Urothelium cell line (cell line): Measurements from ENCODE around the gene ACCSL.

Experiments
- DNase-seq: peaks from one replicate; pipeline ENCODE4 v3.0.0; 2011; ENCODE audit warnings: low spot score, mixed read lengths
- FAIRE-seq: peaks from 2 replicates; lab custom pipeline; 2011; peaks lifted over from hg19 to GRCh38; lab: Jason Lieb, UNC

ACCSL gene

DNA sequence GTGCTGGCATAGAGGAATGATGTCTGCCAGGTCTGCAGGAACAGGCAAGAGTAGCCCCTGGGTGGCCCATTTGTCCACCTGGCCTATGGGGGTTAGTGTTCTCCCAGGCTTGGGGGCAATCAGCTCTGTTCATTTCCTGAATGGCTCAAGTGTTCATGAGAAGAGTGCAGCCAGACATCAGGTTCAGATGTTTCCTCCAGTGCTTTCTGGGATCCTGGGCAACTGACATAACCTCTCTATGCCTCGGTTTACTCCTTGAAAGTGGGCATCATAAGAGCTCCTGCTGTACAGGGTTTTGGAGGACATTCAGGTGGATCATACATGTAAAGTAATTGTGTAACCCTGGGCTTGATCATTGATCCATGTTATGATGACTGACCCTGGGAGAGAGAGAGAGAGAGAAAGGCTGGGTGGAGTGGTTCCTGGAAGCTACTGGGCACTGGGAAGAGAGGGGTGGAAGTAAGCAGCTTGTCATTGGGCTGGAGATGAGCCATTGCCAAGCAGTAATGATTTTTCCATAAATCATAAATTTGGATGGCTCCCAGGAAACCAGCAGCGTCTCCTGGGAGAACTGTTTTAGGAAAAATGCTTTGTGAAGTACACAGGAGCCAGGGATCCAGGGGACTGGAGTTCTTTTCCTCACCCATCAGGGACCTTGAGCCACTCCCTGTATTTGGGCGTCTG lies 30.2 kb upstream of the ACCSL start:
- no peak for DNase-seq

GRCh38 chr11:44018127-44018521 lies 29.7 kb upstream of the ACCSL start:
- DNase-seq, result no peak
- no peak for FAIRE-seq

More for the DNA sequence above, 30.2 kb upstream of the ACCSL start:
- no peak for FAIRE-seq

- DNase-seq, result no peak
- FAIRE-seq, result no peak
Measured at GRCh38 chr11:44018829-44019228, 29.0 kb upstream of the ACCSL start.

DNA sequence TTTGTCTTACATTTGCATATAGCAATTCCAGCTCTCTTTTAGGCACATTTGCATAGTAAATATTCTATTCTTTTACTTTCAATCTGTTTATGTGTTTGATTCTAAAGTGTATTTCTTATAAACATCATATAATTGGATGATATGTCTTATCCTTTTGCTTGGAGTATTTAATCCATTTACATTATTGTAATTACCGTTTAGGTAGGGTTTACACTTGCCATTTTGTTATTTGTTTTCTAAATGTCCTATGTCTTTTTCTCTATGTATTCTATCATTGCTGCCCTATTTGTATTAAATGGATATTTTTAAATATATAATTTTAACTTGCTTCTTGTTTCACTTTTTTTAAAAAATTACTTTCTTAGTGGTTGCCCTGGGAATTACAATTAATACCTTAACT lies 22.8 kb upstream of the ACCSL start:
- FAIRE-seq, result no peak
- DNase-seq, result no peak

GRCh38 chr11:44025727-44026126 lies 22.1 kb upstream of the ACCSL start:
- DNase-seq, result no peak
- no peak for FAIRE-seq

GRCh38 chr11:44028401-44028800 lies 19.4 kb upstream of the ACCSL start:
- FAIRE-seq (no peak), DNase-seq (no peak)

GRCh38 chr11:44028816-44029506 lies 18.8 kb upstream of the ACCSL start:
- DNase-seq (no peak), FAIRE-seq (no peak)

DNA sequence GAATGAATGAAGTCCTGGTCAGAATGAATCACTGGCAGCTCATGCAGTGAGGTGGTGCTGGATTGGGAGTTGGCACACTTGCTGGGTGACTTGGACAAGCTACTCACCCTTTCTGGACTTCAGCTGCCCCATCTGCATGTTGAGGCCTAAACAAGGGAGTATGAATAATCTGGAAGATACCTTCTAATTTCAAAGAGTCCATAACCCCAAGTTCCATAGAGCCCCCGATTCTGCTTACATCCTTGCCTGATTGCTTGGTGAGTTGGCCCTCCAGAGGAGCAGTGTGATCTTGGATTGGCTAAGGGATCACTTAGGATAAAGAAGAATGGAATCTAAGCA lies 18.3 kb upstream of the ACCSL start:
- FAIRE-seq (no peak), DNase-seq (no peak)

- FAIRE-seq, result no peak
- DNase-seq, result no peak
Measured at GRCh38 chr11:44029977-44030911, 17.5 kb upstream of the ACCSL start.

DNA sequence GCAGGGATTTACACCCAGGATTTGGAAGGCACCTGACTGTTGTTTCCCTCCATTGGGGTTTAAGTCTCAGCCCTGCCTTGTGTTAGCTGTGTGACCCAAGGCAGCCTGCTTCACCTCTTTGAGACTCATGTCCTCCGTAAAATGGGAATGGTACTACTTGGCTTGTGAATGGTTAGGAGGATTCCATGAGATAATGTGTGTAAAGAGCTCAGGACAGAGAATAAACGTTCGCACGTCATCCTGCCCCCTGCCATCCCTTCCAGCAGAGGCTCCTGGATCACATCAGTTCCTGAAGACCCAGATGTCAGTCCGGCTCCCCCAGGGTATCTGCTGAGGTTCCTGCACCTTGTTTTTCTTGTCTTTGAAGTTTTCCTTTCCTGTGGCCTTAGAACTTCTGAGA lies 16.8 kb upstream of the ACCSL start:
- FAIRE-seq, result peak; percentile 52
- no peak for DNase-seq

- DNase-seq, result no peak
- no peak for FAIRE-seq
Measured at GRCh38 chr11:44031549-44031948, 16.2 kb upstream of the ACCSL start.

DNA sequence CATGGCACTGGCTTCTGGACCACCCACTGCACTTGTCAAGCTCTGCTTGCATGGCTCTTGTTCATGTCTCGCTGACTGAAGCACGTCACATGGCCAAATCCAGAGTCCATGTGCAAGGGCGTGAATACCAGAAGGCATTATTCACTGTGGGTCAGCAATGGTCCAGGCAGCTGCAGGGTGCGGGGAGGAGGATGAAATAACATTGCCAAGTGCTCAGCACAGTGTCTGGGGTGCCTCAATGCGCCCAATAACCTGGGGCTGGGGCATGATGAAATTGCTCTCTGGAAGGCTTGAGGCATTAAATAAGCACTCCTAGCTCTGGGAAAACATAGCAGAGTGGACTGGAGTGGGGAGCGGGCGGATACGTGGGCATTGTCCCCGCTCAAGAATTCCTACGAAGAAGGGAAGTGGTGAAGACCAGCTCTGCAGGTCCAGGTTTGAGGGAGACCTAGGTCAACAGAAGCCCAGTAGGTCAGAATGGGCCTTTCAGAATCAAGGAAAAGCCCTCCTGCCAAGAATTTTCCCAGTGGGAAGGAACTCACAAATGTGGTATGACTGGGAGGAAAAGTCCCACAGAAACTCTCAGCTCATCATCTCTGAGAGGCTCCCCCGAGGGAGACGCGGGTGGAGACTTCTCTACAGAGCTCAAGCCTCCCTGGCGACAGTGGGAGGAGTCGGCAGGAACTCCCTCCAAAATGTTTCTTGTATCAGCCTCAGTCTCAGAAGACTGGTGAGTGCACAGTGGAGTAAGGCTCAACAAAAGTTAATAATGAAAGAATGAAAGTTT lies 15.3 kb upstream of the ACCSL start:
- DNase-seq (no peak), FAIRE-seq (no peak)

GRCh38 chr11:44033411-44033850 lies 14.3 kb upstream of the ACCSL start:
- DNase-seq (no peak), FAIRE-seq (no peak)

DNA sequence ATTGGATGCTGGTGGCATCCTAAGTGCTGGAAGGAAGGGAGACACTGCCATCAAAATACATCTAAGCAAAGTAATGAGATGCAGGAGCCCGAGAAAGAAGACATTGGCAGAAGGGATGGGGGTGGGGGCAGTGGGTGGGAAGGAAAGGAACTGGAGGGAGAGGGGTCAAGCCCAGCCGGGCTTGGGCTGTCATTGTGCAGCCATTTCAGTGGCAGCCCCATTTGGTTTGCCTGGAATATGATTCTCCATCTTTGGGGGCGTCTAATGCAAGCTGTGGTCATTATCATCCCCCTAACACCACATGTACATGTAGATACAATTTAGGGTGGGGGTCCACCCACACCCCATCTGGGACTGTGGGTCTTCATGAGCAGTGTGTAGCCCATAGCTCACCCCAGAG lies 13.9 kb upstream of the ACCSL start:
- no peak for DNase-seq
- no peak for FAIRE-seq

DNA sequence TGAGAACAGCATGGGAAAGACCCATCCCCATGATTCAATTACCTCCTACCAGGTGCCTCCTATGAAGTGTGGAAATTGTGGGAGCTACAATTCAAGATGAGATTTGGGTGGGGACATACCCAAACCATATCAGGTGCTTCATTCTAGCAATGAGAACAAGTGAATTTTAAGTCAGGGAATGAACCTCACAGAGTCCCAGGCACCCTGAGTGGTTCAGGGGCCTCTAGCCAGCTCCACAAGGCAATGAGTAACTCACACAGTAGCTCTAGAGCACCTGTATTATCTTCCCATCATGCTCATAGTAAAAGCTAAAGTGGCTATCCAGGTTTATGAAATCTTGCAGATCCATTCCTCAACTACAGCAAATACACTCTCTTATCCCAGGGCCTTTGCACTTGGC lies 13.1 kb upstream of the ACCSL start:
- no peak for FAIRE-seq
- DNase-seq, result no peak

GRCh38 chr11:44036811-44037657 lies 10.7 kb upstream of the ACCSL start:
- FAIRE-seq (no peak), DNase-seq (no peak)

GRCh38 chr11:44037658-44037998 lies 10.2 kb upstream of the ACCSL start:
- no peak for DNase-seq
- FAIRE-seq, result no peak

DNA sequence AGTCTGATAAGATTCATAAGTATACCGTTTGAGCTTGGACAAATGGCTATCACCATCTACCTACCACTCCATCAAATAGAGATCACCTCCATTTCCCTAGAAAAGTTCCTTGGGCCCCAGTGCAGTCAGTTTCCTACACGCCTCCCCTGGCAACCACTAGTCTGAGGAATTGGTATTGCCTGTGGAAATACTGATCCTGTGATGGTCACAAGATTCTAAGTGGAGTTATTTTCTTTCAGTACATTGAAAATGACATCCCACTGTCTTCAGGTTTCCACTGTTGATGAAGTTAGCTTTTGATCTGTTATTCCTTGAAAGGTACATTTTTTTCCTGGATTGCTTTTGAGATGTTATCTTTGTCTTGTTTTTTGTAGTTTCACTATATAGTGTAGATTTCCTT lies 4.6 kb upstream of the ACCSL start:
- FAIRE-seq (no peak), DNase-seq (no peak)

GRCh38 chr11:44046182-44046581 lies 1.6 kb upstream of the ACCSL start:
- FAIRE-seq (no peak), DNase-seq (no peak)

- FAIRE-seq (no peak), DNase-seq (no peak)
Measured at GRCh38 chr11:44047298-44047697, 483 bp upstream of the ACCSL start.
